ENCODE measurements around the gene TMEM94.

TMEM94 gene

GRCh38 chr17:75505640-75506039, 49.2 kb downstream of the TMEM94 start:
- Histone ChIP-seq H3K36me3 (peaks cover 89% of the 10 kb centered on the region), H3K27ac (no peak overlapping the region)

DNA sequence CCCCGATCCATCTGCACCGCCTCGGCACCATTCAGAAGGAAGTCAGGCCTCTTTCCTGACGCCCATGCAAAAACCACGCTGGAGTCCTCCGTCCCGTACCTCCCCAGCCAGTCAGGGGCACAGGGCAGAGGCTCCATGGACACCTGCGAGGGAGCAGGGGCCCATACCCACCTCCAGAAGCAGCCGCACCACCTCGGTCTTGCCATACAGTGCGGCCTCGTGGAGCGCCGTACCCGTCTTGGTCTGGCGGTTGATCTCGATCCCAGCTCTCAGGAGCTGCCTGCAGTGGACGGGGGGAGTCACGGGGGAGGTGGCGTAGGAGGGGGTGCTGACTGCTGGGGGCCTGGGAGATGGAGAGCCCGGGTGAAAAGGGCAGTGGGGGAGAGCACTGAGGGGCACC, 49.7 kb downstream of the TMEM94 start:
- TF ChIP-seq, protein P1, sequence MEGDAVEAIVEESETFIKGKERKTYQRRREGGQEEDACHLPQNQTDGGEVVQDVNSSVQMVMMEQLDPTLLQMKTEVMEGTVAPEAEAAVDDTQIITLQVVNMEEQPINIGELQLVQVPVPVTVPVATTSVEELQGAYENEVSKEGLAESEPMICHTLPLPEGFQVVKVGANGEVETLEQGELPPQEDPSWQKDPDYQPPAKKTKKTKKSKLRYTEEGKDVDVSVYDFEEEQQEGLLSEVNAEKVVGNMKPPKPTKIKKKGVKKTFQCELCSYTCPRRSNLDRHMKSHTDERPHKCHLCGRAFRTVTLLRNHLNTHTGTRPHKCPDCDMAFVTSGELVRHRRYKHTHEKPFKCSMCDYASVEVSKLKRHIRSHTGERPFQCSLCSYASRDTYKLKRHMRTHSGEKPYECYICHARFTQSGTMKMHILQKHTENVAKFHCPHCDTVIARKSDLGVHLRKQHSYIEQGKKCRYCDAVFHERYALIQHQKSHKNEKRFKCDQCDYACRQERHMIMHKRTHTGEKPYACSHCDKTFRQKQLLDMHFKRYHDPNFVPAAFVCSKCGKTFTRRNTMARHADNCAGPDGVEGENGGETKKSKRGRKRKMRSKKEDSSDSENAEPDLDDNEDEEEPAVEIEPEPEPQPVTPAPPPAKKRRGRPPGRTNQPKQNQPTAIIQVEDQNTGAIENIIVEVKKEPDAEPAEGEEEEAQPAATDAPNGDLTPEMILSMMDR (IDR thresholded peaks at IDR 0.05; ENCODE audit: low read depth, low read length): no peak
- Histone ChIP-seq H3K27ac (no peak overlapping the region), H3K36me3 (peaks cover 87% of the 10 kb centered on the region)

More at GRCh38 chr17:75505640-75506039, 49.2 kb downstream of the TMEM94 start:
- Histone ChIP-seq H3K27me3 (ENCODE audit: insufficient read depth, low read depth, severe bottlenecking) (no peaks in the 10 kb centered on the region), H3K9me3 (ENCODE audit: severe bottlenecking) (no peaks in the 10 kb centered on the region), H3K4me3 (ENCODE audit: low read depth, low read length) (no peak overlapping the region)
- DNase-seq: no peak
- TF ChIP-seq, protein P1 (IDR thresholded peaks at IDR 0.05; ENCODE audit: low read depth, low read length): no peak

DNA sequence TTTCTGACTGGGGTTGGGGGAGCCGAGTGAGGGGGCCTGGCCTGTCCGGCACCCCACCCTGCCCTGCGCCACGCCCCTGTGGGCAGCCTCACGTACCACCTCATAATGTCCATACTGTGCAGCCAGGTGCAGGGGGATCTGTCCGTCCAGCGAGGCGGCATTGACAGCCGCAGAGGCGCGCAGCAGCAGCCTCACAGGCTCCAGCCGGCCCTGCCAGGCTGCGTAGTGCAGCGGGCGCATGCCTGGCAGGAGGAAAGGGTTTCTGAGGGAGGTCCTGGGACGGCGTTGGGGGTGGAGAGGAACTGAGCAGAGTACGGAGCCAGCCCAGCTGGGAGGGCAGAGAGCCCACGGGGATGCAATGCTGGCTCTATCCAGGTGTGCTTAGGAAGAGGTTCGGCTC, 50.5 kb downstream of the TMEM94 start:
- no peak for DNase-seq

More for the DNA sequence above, 49.7 kb downstream of the TMEM94 start:
- H3K4me3 ChIP-seq (ENCODE audit: low read depth, low read length): no peak overlapping the region
- no peaks in the 10 kb centered on the region for H3K27me3 ChIP-seq (ENCODE audit: insufficient read depth, low read depth, severe bottlenecking)
- no peaks in the 10 kb centered on the region for H3K9me3 ChIP-seq (ENCODE audit: severe bottlenecking)
- no peak for DNase-seq

GRCh38 chr17:75507733-75508719, 51.6 kb downstream of the TMEM94 start:
- TF ChIP-seq, protein P1 (IDR thresholded peaks at IDR 0.05; ENCODE audit: low read depth, low read length): no peak
- Histone ChIP-seq H3K4me3 (ENCODE audit: low read depth, low read length) (no peak overlapping the region), H3K27ac (no peak overlapping the region), H3K9me3 (ENCODE audit: severe bottlenecking) (no peaks in the 10 kb centered on the region), H3K27me3 (ENCODE audit: insufficient read depth, low read depth, severe bottlenecking) (no peaks in the 10 kb centered on the region), H3K36me3 (peaks cover 89% of the 10 kb centered on the region)
- DNase-seq: no peak

More for the DNA sequence above, 50.5 kb downstream of the TMEM94 start:
- Histone ChIP-seq H3K27me3 (ENCODE audit: insufficient read depth, low read depth, severe bottlenecking) (no peaks in the 10 kb centered on the region), H3K36me3 (peaks cover 89% of the 10 kb centered on the region), H3K9me3 (ENCODE audit: severe bottlenecking) (no peaks in the 10 kb centered on the region), H3K4me3 (ENCODE audit: low read depth, low read length) (no peak overlapping the region), H3K27ac (no peak overlapping the region)
- TF ChIP-seq, protein P1 (IDR thresholded peaks at IDR 0.05; ENCODE audit: low read depth, low read length): no peak

DNA sequence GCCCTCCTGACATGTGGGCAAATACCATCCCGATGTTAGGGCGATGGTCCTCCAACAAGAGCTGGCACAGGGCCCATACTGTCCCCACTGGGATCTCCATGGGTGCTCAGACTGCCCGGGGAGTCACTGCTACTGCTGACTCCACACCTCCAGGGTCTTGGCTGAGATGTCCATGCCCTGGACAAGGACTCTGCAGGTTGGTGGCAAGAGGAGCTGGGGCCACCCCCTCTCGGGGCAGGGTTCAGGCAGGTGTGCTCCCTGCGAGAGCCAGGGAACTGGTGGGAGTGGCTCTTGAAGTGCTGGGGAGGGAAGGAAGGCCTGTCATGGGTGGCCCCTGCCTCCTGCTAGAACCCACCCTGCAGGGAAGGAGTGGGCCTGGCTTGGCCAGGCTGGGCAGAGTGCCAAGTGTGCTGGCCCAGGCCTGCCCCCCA, 52.5 kb downstream of the TMEM94 start:
- DNase-seq: no peak
- TF ChIP-seq, protein P1 (IDR thresholded peaks at IDR 0.05; ENCODE audit: low read depth, low read length): no peak
- Histone ChIP-seq H3K27me3 (ENCODE audit: insufficient read depth, low read depth, severe bottlenecking) (no peaks in the 10 kb centered on the region), H3K9me3 (ENCODE audit: severe bottlenecking) (no peaks in the 10 kb centered on the region), H3K4me3 (ENCODE audit: low read depth, low read length) (no peak overlapping the region), H3K36me3 (peaks cover 92% of the 10 kb centered on the region), H3K27ac (no peak overlapping the region)

All from WERI-Rb-1 (cell line).